GM12878 (cell line): Measurements from ENCODE around the gene RALGDS. TPM values are rescaled to one million over a fixed set of nuclear protein-coding genes. Genes with fewer than 3 reads are reported as not detected.

ENCODE experiments used
- BCL3 ChIP-seq: IDR thresholded peaks from 2 replicates; pipeline ENCODE4 v1.6.1; 2011; ENCODE audit warnings: borderline replicate concordance, low read depth, mild to moderate bottlenecking, moderate library complexity, low read length; ENCODE audit not compliant: insufficient read depth, poor library complexity, severe bottlenecking
- CHD4 ChIP-seq: fragments of 200-600 bp; sonication (generic); IDR thresholded peaks from 2 replicates; pipeline ENCODE4 v1.6.1; 2016; ENCODE audit warnings: mild to moderate bottlenecking
- ELK1 ChIP-seq: IDR thresholded peaks from 2 replicates; pipeline ENCODE4 v1.6.1; 2012; ENCODE audit warnings: low read depth, low read length, improper control_type of control experiment
- ESRRA ChIP-seq: IDR thresholded peaks from 2 replicates; pipeline ENCODE4 v1.6.1; 2012; ENCODE audit warnings: mild to moderate bottlenecking, low read length, improper control_type of control experiment
- IKZF1 ChIP-seq: fragments of 450-650 bp; conservative IDR thresholded peaks from 2 replicates; pipeline ENCODE4 v1.6.1; 2017; ENCODE audit warnings: antibody characterized with exemption, mild to moderate bottlenecking
- IKZF2 ChIP-seq, 2 experiments: fragments of 450-650 bp; IDR thresholded peaks; 2 replicates each; pipeline ENCODE4 v1.6.1; 2017; ENCODE audit warnings: mild to moderate bottlenecking in 2 of 2, moderate library complexity in 2 of 2
- NFIC ChIP-seq: IDR thresholded peaks from 2 replicates; pipeline ENCODE4 v1.6.1; 2012; ENCODE audit warnings: low read depth, mild to moderate bottlenecking, inconsistent platforms, low read length, moderate library complexity
- NKRF ChIP-seq: fragments of 450-650 bp; conservative IDR thresholded peaks from 2 replicates; pipeline ENCODE4 v1.6.1; 2017; ENCODE audit warnings: mild to moderate bottlenecking, moderate library complexity
- NR2C1 ChIP-seq: fragments of 450-650 bp; IDR thresholded peaks from 2 replicates; pipeline ENCODE4 v1.6.1; 2017; ENCODE audit warnings: antibody characterized with exemption, mild to moderate bottlenecking, moderate library complexity
- PBX3 ChIP-seq: IDR thresholded peaks from 2 replicates; pipeline ENCODE4 v1.6.1; 2011; ENCODE audit warnings: mild to moderate bottlenecking, low read depth, low read length, moderate library complexity; ENCODE audit not compliant: insufficient replicate concordance
- PML ChIP-seq: IDR thresholded peaks from 2 replicates; pipeline ENCODE4 v1.6.1; 2012; ENCODE audit warnings: low read length, inconsistent platforms
- SMAD1 ChIP-seq: fragments of 450-650 bp; IDR thresholded peaks from 2 replicates; pipeline ENCODE4 v1.6.1; 2018; ENCODE audit warnings: mild to moderate bottlenecking, low read depth; ENCODE audit not compliant: partially characterized antibody
- SPI1 ChIP-seq: IDR thresholded peaks from 2 replicates; pipeline ENCODE4 v1.6.1; 2011; ENCODE audit warnings: low read depth, mild to moderate bottlenecking, low read length, moderate library complexity, borderline replicate concordance; ENCODE audit not compliant: insufficient read depth
- SREBF1 ChIP-seq: IDR thresholded peaks from 2 replicates; pipeline ENCODE4 v1.6.1; 2012; ENCODE audit warnings: mild to moderate bottlenecking, low read length
- SUZ12 ChIP-seq: fragments of 200-600 bp; sonication (generic); IDR thresholded peaks from one replicate; pipeline ENCODE4 v1.6.1; 2018; ENCODE audit warnings: antibody characterized with exemption, mild to moderate bottlenecking; ENCODE audit not compliant: unreplicated experiment
- TCF3 ChIP-seq: IDR thresholded peaks from 2 replicates; pipeline ENCODE4 v1.6.1; 2012; ENCODE audit warnings: low read depth, mild to moderate bottlenecking, low read length, borderline replicate concordance; ENCODE audit not compliant: insufficient read depth
- ZZZ3 ChIP-seq: IDR thresholded peaks from 2 replicates; pipeline ENCODE4 v1.6.1; 2011; ENCODE audit warnings: low read depth; ENCODE audit not compliant: control insufficient read depth, insufficient read length
- polyA plus RNA-seq, 11 experiments: library from polyadenylated mRNA; depleted of rRNA in 4 of 11; unstranded in 6 of 11; stranded (reverse) in 5 of 11; fragments of >200 nt; fragmentation: Nextera tagmentation in 4 of 11; fragmentation: Illumina TruSeq in 1 of 11; extraction: Ambion mirVana in 4 of 11; extraction: Trizol in 1 of 11; gene quantifications; 1 replicate in 1 of 11; 2 replicates in 10 of 11; pipeline versions ENCODE4 v1.2.1 to v1.2.3, GENCODE V29; 2011 to 2016; ENCODE audit warnings: inconsistent platforms in 2 of 11, missing spikeins in 2 of 11, low read depth in 1 of 11
- total RNA-seq, 4 experiments: library from RNA; depleted of rRNA in 3 of 4; stranded (reverse); fragments of >200 nt in 3 of 4; fragmentation: Illumina TruSeq in 1 of 4; extraction: Trizol in 1 of 4; gene quantifications; 2 replicates each; pipeline versions ENCODE4 v1.2.1 to v1.2.3, GENCODE V29; 2013 to 2021
- TF ChIP-seq, protein P1 (sequence below): IDR thresholded peaks from 2 replicates; pipeline ENCODE4 v1.6.1; 2012; ENCODE audit warnings: low read length, inconsistent platforms
- TF ChIP-seq, protein P2 (sequence below): fragments of 450-650 bp; IDR thresholded peaks from 2 replicates; pipeline ENCODE4 v1.6.1; 2017; ENCODE audit warnings: borderline replicate concordance

The RALGDS gene
- total and polyA plus RNA-seq, 10 of the 15 experiments (the other 5 are each of a cell fraction or from before 2014, with no cell fraction given) = 1.3 to 48.6 (median 21.2) TPM

GRCh38 chr9:133114886-133115603 lies 6.0 kb downstream of the RALGDS start (continued):
- no peak for TF ChIP-seq BCL3
- TF ChIP-seq TCF3 = no peak
- TF ChIP-seq ELK1 = no peak
- TF ChIP-seq, protein P1, sequence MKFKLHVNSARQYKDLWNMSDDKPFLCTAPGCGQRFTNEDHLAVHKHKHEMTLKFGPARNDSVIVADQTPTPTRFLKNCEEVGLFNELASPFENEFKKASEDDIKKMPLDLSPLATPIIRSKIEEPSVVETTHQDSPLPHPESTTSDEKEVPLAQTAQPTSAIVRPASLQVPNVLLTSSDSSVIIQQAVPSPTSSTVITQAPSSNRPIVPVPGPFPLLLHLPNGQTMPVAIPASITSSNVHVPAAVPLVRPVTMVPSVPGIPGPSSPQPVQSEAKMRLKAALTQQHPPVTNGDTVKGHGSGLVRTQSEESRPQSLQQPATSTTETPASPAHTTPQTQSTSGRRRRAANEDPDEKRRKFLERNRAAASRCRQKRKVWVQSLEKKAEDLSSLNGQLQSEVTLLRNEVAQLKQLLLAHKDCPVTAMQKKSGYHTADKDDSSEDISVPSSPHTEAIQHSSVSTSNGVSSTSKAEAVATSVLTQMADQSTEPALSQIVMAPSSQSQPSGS = no peak
- no peak for TF ChIP-seq NR2C1
- TF ChIP-seq CHD4 = no peak
- no peak for TF ChIP-seq SMAD1
- TF ChIP-seq PBX3 = peak; percentile 81
- TF ChIP-seq IKZF2 (IDR thresholded peaks at IDR 0.05) = 0 out of 4 replicates have a peak, but pooled peaks of 1 of the 2 experiments have one; percentile 13
- no peak for TF ChIP-seq PML
- TF ChIP-seq SPI1 = no peak
- TF ChIP-seq ESRRA = no peak
- TF ChIP-seq ZZZ3 = no peak
- TF ChIP-seq NKRF = 0 out of 2 replicates have a peak, but pooled peaks have one; percentile 28
- no peak for TF ChIP-seq SREBF1
- TF ChIP-seq SUZ12 = no peak
- TF ChIP-seq, protein P2, sequence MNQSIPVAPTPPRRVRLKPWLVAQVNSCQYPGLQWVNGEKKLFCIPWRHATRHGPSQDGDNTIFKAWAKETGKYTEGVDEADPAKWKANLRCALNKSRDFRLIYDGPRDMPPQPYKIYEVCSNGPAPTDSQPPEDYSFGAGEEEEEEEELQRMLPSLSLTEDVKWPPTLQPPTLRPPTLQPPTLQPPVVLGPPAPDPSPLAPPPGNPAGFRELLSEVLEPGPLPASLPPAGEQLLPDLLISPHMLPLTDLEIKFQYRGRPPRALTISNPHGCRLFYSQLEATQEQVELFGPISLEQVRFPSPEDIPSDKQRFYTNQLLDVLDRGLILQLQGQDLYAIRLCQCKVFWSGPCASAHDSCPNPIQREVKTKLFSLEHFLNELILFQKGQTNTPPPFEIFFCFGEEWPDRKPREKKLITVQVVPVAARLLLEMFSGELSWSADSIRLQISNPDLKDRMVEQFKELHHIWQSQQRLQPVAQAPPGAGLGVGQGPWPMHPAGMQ = no peak
- peak; percentile 10; the same call in 1 of the 2 replicates for TF ChIP-seq IKZF1
- TF ChIP-seq NFIC = no peak
